SH-SY5Y (cell line): Measurements from ENCODE around the gene ATG14.

Experiments
- GATA2 ChIP-seq: IDR thresholded peaks from 2 replicates; pipeline ENCODE4 v1.6.1; 2011; ENCODE audit warnings: mild to moderate bottlenecking, low read depth, low read length
- GATA3 ChIP-seq: IDR thresholded peaks from 2 replicates; pipeline ENCODE4 v1.6.1; 2011; ENCODE audit warnings: low read depth, mild to moderate bottlenecking, low read length, moderate library complexity

DNA sequence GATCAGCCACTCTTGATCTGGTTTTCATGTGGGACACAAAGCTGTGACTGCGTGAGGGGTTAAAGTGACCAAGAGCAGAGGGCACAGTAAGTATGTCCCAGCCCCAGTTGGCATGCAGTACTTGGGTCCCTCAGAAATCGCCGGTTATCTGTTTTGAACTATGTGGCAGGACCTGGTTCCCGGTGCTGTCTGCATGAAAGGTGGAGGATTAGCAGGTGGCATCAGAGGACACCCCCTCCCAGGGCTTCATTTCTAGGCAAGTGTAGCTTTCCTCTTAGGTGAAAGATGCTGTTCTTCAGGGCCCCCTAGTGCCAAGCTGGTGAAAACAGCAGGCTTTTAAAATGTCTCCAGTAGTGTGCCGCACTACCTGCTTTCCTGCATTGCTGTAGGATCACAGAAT lies 57.1 kb downstream of the ATG14 start:
- TF ChIP-seq GATA2 (no peak), GATA3 (no peak)
